Endothelial cell of umbilical vein (primary cell): ENCODE data around the gene CCDC57. TPM values are rescaled to one million over a fixed set of nuclear protein-coding genes. Genes with fewer than 3 reads are reported as not detected.
"Not testable (repeated sequence)": the region's sequence is repeated elsewhere in the genome, so short reads cannot be mapped to it uniquely, and the experiment has no call there.

Experiments
- BruUV-seq: library from RNA; stranded (reverse); fragments of 400-500 nt; replicated peaks from 2 replicates; lab custom pipeline; 2021; lab: Mats Ljungman, UMichigan
- CTCF ChIA-PET: fragments of 300-600, 350-600 bp; sonication (Branson Sonifier 250); formaldehyde crosslinking; loops from one replicate; lab custom pipeline; 2021; ENCODE audit warnings: antibody characterized with exemption, inconsistent platforms; lab: Charles Lee
- POLR2A ChIA-PET: fragments of 300-600, 350-600 bp; sonication (Branson Sonifier 250); formaldehyde crosslinking; loops from one replicate; lab custom pipeline; 2021; ENCODE audit warnings: antibody characterized with exemption, inconsistent platforms; lab: Charles Lee
- DNase-seq: peaks from one replicate; pipeline ENCODE4 v3.0.0-alpha.2; 2011; ENCODE audit warnings: low read depth, low spot score
- FAIRE-seq: peaks from 2 replicates; lab custom pipeline; 2011; peaks lifted over from hg19 to GRCh38; lab: Jason Lieb, UNC
- H2AFZ ChIP-seq: 2 replicates; pipeline ENCODE4 v1.6.0; 2012; ENCODE audit warnings: low read depth, low read length, control low read depth, inconsistent platforms
- H3K27ac ChIP-seq: 2 replicates; pipeline ENCODE4 v1.5.1; 2011; ENCODE audit warnings: low read depth, mild to moderate bottlenecking, control low read depth, low read length, moderate library complexity; ENCODE audit not compliant: insufficient read depth
- H3K27me3 ChIP-seq, 2 experiments: 2 replicates each; pipeline versions ENCODE4 v1.6.0 to v1.6.1; 2011; ENCODE audit warnings: low read length in 2 of 2, mixed read lengths in 1 of 2; ENCODE audit not compliant: control insufficient read depth in 2 of 2, insufficient read depth in 2 of 2
- H3K36me3 ChIP-seq, 2 experiments: 2 replicates in 1 of 2; 3 replicates in 1 of 2; pipeline ENCODE4 v1.5.1; 2011; ENCODE audit warnings: low read length in 2 of 2, mild to moderate bottlenecking in 1 of 2, moderate library complexity in 1 of 2; ENCODE audit not compliant: control insufficient read depth in 2 of 2, insufficient read depth in 2 of 2; ENCODE audit errors: extremely low read depth in 1 of 2
- H3K4me1 ChIP-seq: 3 replicates; pipeline ENCODE4 v1.5.1; 2011; ENCODE audit warnings: mild to moderate bottlenecking, low read length; ENCODE audit not compliant: control insufficient read depth, insufficient read depth; ENCODE audit errors: extremely low read depth
- H3K4me2 ChIP-seq: 2 replicates; pipeline ENCODE4 v1.6.1; 2011; ENCODE audit warnings: low read length, control low read depth, mixed read lengths; ENCODE audit not compliant: insufficient read depth
- H3K4me3 ChIP-seq, 3 experiments: fragments of 200-600 bp in 1 of 3; sonication (generic), shearing (Covaris generic) in 1 of 3; replicated peaks in 1 of 3; 2 replicates each; pipeline ENCODE4 v1.5.1; 2011 to 2016; ENCODE audit warnings: control low read depth in 3 of 3, low read length in 3 of 3, mild to moderate bottlenecking in 2 of 3, inconsistent platforms in 1 of 3, low read depth in 1 of 3, moderate library complexity in 1 of 3; ENCODE audit not compliant: insufficient read depth in 1 of 3
- H3K79me2 ChIP-seq: 2 replicates; pipeline ENCODE4 v1.6.0; 2012; ENCODE audit warnings: low read length, inconsistent platforms; ENCODE audit not compliant: control insufficient read depth, insufficient read depth
- H3K9ac ChIP-seq: replicated peaks from 2 replicates; pipeline ENCODE3; 2011; ENCODE audit warnings: low read length, control low read depth; ENCODE audit not compliant: insufficient read depth; ENCODE audit errors: extremely low read depth
- H3K9me1 ChIP-seq: replicated peaks from 3 replicates; pipeline ENCODE4 v1.6.0; 2011; ENCODE audit warnings: mild to moderate bottlenecking, low read length; ENCODE audit not compliant: control insufficient read depth, insufficient read depth; ENCODE audit errors: extremely low read depth
- H3K9me3 ChIP-seq: replicated peaks from 2 replicates; pipeline ENCODE4 v1.5.1; 2012; ENCODE audit warnings: low read length, inconsistent platforms; ENCODE audit not compliant: control insufficient read depth, insufficient read depth
- H4K20me1 ChIP-seq: replicated peaks from 2 replicates; pipeline ENCODE3; 2011; ENCODE audit warnings: mild to moderate bottlenecking, low read length; ENCODE audit not compliant: control insufficient read depth, insufficient read depth; ENCODE audit errors: extremely low read depth
- CTCF ChIP-seq, 2 donors: IDR thresholded peaks; 1 replicate in 1 of 2; 2 replicates in 1 of 2; pipeline ENCODE4 v1.5.1; 2011; ENCODE audit warnings: low read length in 2 of 2, mild to moderate bottlenecking in 2 of 2, moderate library complexity in 2 of 2, control low read depth in 1 of 2, inconsistent platforms in 1 of 2, low read depth in 1 of 2; ENCODE audit not compliant: insufficient read depth in 1 of 2; ENCODE audit errors: extremely low read depth in 1 of 2
- EZH2 ChIP-seq: IDR thresholded peaks from 2 replicates; pipeline ENCODE4 v1.6.1; 2012; ENCODE audit warnings: borderline replicate concordance, low read depth, mild to moderate bottlenecking, moderate library complexity, low read length, inconsistent platforms; ENCODE audit not compliant: severe bottlenecking
- GATA2 ChIP-seq: IDR thresholded peaks from 2 replicates; pipeline ENCODE4 v1.7.0; 2011; ENCODE audit warnings: low read depth, mild to moderate bottlenecking, moderate library complexity, mixed read lengths, low read length; ENCODE audit not compliant: insufficient read length, insufficient read depth
- JUN ChIP-seq: IDR thresholded peaks from 2 replicates; pipeline ENCODE4 v1.6.1; 2011; ENCODE audit warnings: borderline replicate concordance, low read depth; ENCODE audit not compliant: insufficient read length, insufficient read depth
- MAX ChIP-seq: IDR thresholded peaks from 2 replicates; pipeline ENCODE4 v1.6.1; 2011; ENCODE audit not compliant: insufficient read depth, insufficient read length
- MYC ChIP-seq: IDR thresholded peaks from one replicate; pipeline ENCODE4 v1.6.1; 2011; ENCODE audit warnings: mild to moderate bottlenecking, low read depth, low read length
- POLR2AphosphoS5 ChIP-seq: IDR thresholded peaks from 2 replicates; pipeline ENCODE4 v1.6.1; 2012; ENCODE audit warnings: low read depth, mild to moderate bottlenecking, control low read depth, low read length, moderate library complexity; ENCODE audit not compliant: insufficient read depth
- dilution Hi-C: fragments of 300-500 bp; cut with MboI; formaldehyde crosslinking; loops from one replicate; pipeline ENCODE4 v1.15.0; 2019; ENCODE audit warnings: low sequenced_read_pairs; ENCODE audit not compliant: extremely low pct_ligation_motif_present
- intact Hi-C: fragments of 100-400 bp; cut with micrococcal nuclease; formaldehyde crosslinking; loops from one replicate; pipeline ENCODE4 v1.10.0; 2022
- polyA plus RNA-seq, 4 experiments: library from polyadenylated mRNA; depleted of rRNA in 3 of 4; stranded (reverse) in 3 of 4; unstranded in 1 of 4; fragments of >200 nt; gene quantifications; 2 replicates each; pipeline versions ENCODE4 v1.2.1 to v1.2.3, GENCODE V29; 2011 to 2012; ENCODE audit warnings: missing spikeins in 1 of 4
- total RNA-seq: library from RNA; stranded (reverse); gene quantifications from 2 replicates; pipeline ENCODE4 v1.2.3, GENCODE V29; 2021

Gene CCDC57
- total and polyA plus RNA-seq, 2 donors (not counting 3 experiments of a cell fraction or from before 2014, with no cell fraction given), result 18.6 to 31.6 TPM

DNA sequence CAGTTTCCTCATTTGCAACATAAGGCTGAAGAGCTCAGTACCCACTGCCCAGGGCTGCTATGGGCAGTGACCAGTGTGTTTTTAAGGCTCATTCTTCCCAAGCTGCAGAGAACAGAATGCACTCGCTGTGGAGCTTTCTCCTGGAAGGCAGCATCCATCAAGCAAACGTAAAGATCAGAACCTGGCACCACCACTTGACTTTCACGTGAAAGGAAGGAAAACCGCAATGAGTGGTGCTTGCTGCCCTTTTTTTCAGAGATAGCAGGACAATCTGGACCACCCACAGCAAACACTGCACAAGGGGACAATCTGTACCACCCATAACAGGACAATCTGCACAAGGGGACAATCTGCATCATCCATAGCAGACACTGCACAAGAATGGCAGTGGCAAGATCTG, 49.7 kb upstream of the CCDC57 start:
- H3K9me3 ChIP-seq, result no peaks in the 10 kb centered on the region
- H4K20me1 ChIP-seq, result peaks cover 8% of the 10 kb centered on the region
- ChIA-PET CTCF (interaction anchor here (0.9 kb wide), 1 partner anchor 36 kb away, joined by 3 read pairs; no protein-coding TSS in a partner anchor), POLR2A (no interaction called here)
- no TSS peak for BruUV-seq
- H3K27ac ChIP-seq, result no peak overlapping the region
- H3K4me3 ChIP-seq, result no peak overlapping the region
- no peaks in the 10 kb centered on the region for H3K27me3 ChIP-seq
- no peak overlapping the region for H3K4me2 ChIP-seq
- peaks cover 5% of the 10 kb centered on the region for H3K4me1 ChIP-seq
- dilution Hi-C loops (no loop called here), intact Hi-C loops (no loop called here)
- DNase-seq (no peak), FAIRE-seq (no peak)
- peaks cover 52 to 71% of the 10 kb centered on the region in 2 experiments for H3K36me3 ChIP-seq
- H3K9ac ChIP-seq, result no peak overlapping the region
- no peak for TF ChIP-seq GATA2
- TF ChIP-seq EZH2, result no peak
- TF ChIP-seq CTCF (IDR thresholded peaks at IDR 0.05; ENCODE audit: extremely low read depth in 1 of 2, insufficient read depth in 1 of 2, low read depth in 1 of 2, low read length in 2 of 2), result no peak
- TF ChIP-seq MAX, result no peak
- no peak for TF ChIP-seq POLR2AphosphoS5
- TF ChIP-seq MYC, result no peak
- no peak for TF ChIP-seq JUN
- no peak overlapping the region for H2AFZ ChIP-seq
- no peaks in the 10 kb centered on the region for H3K9me1 ChIP-seq
- peaks cover 92% of the 10 kb centered on the region for H3K79me2 ChIP-seq

DNA sequence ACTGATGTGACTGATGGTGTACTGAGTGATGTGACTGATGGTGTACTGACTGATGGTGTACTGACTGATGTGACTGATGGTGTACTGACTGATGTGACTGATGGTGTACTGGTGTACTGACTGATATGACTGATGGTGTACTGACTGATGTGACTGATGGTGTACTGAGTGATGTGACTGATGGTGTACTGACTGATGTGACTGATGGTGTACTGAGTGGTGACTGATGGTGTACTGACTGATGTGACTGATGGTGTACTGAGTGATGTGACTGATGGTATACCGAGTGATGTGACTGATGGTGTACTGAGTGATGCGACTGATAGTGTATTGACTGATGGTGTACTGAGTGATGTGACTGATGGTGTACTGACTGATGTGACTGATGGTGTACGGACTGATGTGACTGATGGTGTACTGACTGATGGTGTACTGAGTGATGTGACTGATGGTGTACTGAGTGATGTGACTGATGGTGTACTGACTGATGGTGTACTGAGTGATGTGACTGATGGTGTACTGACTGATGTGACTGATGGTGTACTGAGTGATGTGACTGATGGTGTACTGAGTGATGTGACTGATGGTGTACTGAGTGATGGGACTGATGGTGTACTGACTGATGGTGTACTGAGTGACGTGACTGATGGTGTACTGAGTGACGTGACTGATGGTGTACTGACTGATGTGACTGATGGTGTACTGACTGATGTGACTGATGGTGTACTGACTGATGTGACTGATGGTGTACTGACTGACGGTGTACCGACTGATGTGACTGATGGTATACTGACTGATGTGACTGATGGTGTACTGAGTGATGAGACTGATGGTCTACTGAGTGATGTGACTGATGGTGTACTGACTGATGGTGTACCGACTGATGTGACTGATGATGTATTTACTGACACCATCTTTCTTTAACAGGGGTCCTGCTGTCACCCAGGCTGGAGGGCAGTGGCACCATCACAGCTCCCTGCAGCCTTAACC, 47.6 kb upstream of the CCDC57 start:
- Histone ChIP-seq H3K79me2 (peaks cover 91% of the 10 kb centered on the region), H3K36me3 (peaks cover 48 to 67% of the 10 kb centered on the region in 2 experiments)
- POLR2A ChIA-PET, H3K9ac ChIP-seq, H2AFZ ChIP-seq, H3K4me3 ChIP-seq, H3K27ac ChIP-seq, H4K20me1 ChIP-seq, H3K4me1 ChIP-seq, CTCF ChIA-PET, H3K9me1 ChIP-seq, H3K27me3 ChIP-seq, H3K4me2 ChIP-seq, H3K9me3 ChIP-seq, DNase-seq, dilution Hi-C loops, FAIRE-seq, BruUV-seq, intact Hi-C loops: not testable (repeated sequence)
